H1 (cell line): ENCODE measurements around the gene MXRA8. TPM values are rescaled to one million over a fixed set of nuclear protein-coding genes. Genes with fewer than 3 reads are reported as not detected.

Experiments
- CBX5 ChIP-seq: fragments of 300-800, 300-1000 bp; sonication (generic); IDR thresholded peaks from 2 replicates; pipeline ENCODE4 v1.7.1; 2016; ENCODE audit warnings: antibody characterized with exemption, low read length, low read depth
- GABPA ChIP-seq: IDR thresholded peaks from 2 replicates; pipeline ENCODE4 v1.6.1; 2011; ENCODE audit warnings: mild to moderate bottlenecking, low read length, moderate library complexity, borderline replicate concordance; ENCODE audit not compliant: insufficient read depth
- HDAC2 ChIP-seq, 2 experiments: fragments of 300-600 bp in 1 of 2; sonication (generic) in 1 of 2; IDR thresholded peaks; 2 replicates each; pipeline ENCODE4 v1.6.1; 2011 to 2012; ENCODE audit warnings: low read depth in 2 of 2, low read length in 2 of 2, mild to moderate bottlenecking in 2 of 2, moderate library complexity in 2 of 2, borderline replicate concordance in 1 of 2, inconsistent platforms in 1 of 2
- SIX5 ChIP-seq: IDR thresholded peaks from 2 replicates; pipeline ENCODE4 v1.6.1; 2011; ENCODE audit warnings: mild to moderate bottlenecking, low read depth, low read length
- polyA plus RNA-seq, 7 experiments: library from polyadenylated mRNA; depleted of rRNA in 3 of 7; stranded (reverse) in 5 of 7; unstranded in 2 of 7; fragments of >200 nt in 5 of 7; fragments of 200-250 nt in 2 of 7; gene quantifications; 1 replicate in 5 of 7; 2 replicates in 1 of 7; 4 replicates in 1 of 7; pipeline versions ENCODE4 v1.2.1 to v1.2.3, GENCODE V29; 2011 to 2013; ENCODE audit warnings: missing spikeins in 2 of 7, mixed read lengths in 2 of 7
- total RNA-seq: library from RNA; stranded (reverse); fragmentation: NEBNext Ultra II Directional; extraction: Animal tissue kit (Norgen Biotek cat#: 25700); gene quantifications from 2 replicates; pipeline ENCODE4 v1.2.1, GENCODE V29; 2021
- TF ChIP-seq, protein P1 (sequence below): IDR thresholded peaks from 2 replicates; pipeline ENCODE4 v1.6.1; 2012; ENCODE audit warnings: inconsistent platforms

Gene MXRA8
- total and polyA plus RNA-seq, 2 of the 8 experiments (the other 6 are each of a cell fraction or from before 2014, with no cell fraction given): 10.5 to 17.2 TPM

DNA sequence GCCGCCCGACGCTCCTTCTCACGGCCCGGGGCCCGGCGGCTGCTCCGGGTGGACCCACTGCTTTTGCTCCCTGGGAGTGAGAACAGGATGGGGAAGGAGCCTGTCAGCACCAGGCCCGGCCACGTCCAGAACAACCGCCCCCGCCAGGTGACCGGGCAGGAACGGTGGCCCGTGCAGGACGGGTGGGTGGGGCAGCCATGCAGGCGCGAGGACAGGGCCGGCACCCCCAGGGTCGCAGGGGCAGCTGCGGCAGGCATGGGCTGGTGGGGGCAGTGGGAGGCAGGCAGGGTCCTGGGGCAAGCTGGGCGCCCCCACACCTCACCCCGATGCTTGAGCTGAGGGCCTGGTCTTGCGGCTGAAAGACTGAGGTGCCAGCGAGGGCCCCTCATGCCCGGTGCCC lies 21.9 kb downstream of the MXRA8 start (continued):
- TF ChIP-seq GABPA (no peak), CBX5 (no peak), HDAC2 (IDR thresholded peaks at IDR 0.05; ENCODE audit: borderline replicate concordance in 1 of 2, low read depth in 2 of 2, low read length in 2 of 2) (no peak), SIX5 (no peak)
- TF ChIP-seq, protein P1, sequence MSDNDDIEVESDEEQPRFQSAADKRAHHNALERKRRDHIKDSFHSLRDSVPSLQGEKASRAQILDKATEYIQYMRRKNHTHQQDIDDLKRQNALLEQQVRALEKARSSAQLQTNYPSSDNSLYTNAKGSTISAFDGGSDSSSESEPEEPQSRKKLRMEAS: no peak
